HL-60 (cell line): ENCODE measurements around the gene ANLN.

Experiments
- DNase-seq, 2 experiments: peaks; one replicate each; pipeline ENCODE4 v3.0.0-alpha.2; 2010 to 2020; ENCODE audit warnings: low read depth in 1 of 2, low spot score in 1 of 2
- H3K27ac ChIP-seq: fragments of 250-450 bp; sonication (Bioruptor Pico); replicated peaks from 2 replicates; pipeline ENCODE4 v1.5.1; 2020; ENCODE audit warnings: mild to moderate bottlenecking, moderate library complexity
- H3K27me3 ChIP-seq: fragments of 250-450 bp; sonication (Bioruptor Pico); 2 replicates; pipeline ENCODE4 v1.5.1; 2021; ENCODE audit warnings: mild to moderate bottlenecking, moderate library complexity; ENCODE audit not compliant: insufficient read depth, poor library complexity, severe bottlenecking
- H3K4me3 ChIP-seq: replicated peaks from 2 replicates; pipeline ENCODE4 v1.5.1; 2011; ENCODE audit warnings: mild to moderate bottlenecking, control low read depth, low read length; ENCODE audit not compliant: insufficient read depth
- CTCF ChIP-seq: IDR thresholded peaks from one replicate; pipeline ENCODE4 v1.5.1; 2011; ENCODE audit warnings: low read length, control low read depth, inconsistent platforms; ENCODE audit not compliant: insufficient read depth
- GABPA ChIP-seq: IDR thresholded peaks from 2 replicates; pipeline ENCODE4 v1.6.1; 2012; ENCODE audit warnings: low read depth
- POLR2AphosphoS5 ChIP-seq: IDR thresholded peaks from 2 replicates; pipeline ENCODE4 v1.6.1; 2012; ENCODE audit warnings: low read depth
- SPI1 ChIP-seq: IDR thresholded peaks from 2 replicates; pipeline ENCODE4 v1.6.1; 2012; ENCODE audit warnings: low read depth, mild to moderate bottlenecking, borderline replicate concordance
- TF ChIP-seq, protein P1 (sequence below): IDR thresholded peaks from 2 replicates; pipeline ENCODE4 v1.6.1; 2012; ENCODE audit warnings: low read depth; ENCODE audit not compliant: insufficient replicate concordance

ANLN gene

DNA sequence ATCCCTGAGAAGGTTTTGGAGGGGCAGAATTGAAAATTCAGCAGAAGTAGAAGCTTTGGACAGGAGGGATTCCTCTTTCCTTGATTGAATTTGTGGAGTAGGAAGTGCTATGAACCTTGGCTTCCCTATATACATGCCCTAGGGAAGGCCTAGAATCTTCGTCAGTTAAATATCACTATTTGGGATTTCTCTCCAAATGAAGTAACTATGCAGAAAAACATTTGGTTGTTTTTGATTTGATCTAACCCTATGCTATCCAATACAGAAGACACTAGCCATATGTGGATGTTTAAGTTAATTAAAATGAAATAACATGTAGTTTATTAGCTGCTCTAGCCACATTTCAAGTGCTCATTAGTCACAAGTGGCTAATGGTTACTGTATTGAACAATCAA lies 15.7 kb downstream of the ANLN start:
- H3K27ac ChIP-seq, result no peak overlapping the region

GRCh38 chr7:36406156-36406555 lies 16.5 kb downstream of the ANLN start:
- DNase-seq, result no peak
- no peak for TF ChIP-seq SPI1
- no peak for TF ChIP-seq CTCF
- no peak for TF ChIP-seq GABPA
- TF ChIP-seq, protein P1, sequence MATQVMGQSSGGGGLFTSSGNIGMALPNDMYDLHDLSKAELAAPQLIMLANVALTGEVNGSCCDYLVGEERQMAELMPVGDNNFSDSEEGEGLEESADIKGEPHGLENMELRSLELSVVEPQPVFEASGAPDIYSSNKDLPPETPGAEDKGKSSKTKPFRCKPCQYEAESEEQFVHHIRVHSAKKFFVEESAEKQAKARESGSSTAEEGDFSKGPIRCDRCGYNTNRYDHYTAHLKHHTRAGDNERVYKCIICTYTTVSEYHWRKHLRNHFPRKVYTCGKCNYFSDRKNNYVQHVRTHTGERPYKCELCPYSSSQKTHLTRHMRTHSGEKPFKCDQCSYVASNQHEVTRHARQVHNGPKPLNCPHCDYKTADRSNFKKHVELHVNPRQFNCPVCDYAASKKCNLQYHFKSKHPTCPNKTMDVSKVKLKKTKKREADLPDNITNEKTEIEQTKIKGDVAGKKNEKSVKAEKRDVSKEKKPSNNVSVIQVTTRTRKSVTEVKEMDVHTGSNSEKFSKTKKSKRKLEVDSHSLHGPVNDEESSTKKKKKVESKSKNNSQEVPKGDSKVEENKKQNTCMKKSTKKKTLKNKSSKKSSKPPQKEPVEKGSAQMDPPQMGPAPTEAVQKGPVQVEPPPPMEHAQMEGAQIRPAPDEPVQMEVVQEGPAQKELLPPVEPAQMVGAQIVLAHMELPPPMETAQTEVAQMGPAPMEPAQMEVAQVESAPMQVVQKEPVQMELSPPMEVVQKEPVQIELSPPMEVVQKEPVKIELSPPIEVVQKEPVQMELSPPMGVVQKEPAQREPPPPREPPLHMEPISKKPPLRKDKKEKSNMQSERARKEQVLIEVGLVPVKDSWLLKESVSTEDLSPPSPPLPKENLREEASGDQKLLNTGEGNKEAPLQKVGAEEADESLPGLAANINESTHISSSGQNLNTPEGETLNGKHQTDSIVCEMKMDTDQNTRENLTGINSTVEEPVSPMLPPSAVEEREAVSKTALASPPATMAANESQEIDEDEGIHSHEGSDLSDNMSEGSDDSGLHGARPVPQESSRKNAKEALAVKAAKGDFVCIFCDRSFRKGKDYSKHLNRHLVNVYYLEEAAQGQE, result no peak
- TF ChIP-seq POLR2AphosphoS5, result no peak
- H3K27me3 ChIP-seq, result no peaks in the 10 kb centered on the region
- H3K4me3 ChIP-seq, result no peak overlapping the region
- H3K27ac ChIP-seq, result no peak overlapping the region

More for the DNA sequence above, 15.7 kb downstream of the ANLN start:
- TF ChIP-seq, protein P1, result no peak
- TF ChIP-seq CTCF (no peak), GABPA (no peak)
- DNase-seq, result no peak
- Histone ChIP-seq H3K27me3 (no peaks in the 10 kb centered on the region), H3K4me3 (no peak overlapping the region)

- Histone ChIP-seq H3K27ac (no peak overlapping the region), H3K4me3 (no peak overlapping the region), H3K27me3 (no peaks in the 10 kb centered on the region)
- DNase-seq, result no peak
- TF ChIP-seq CTCF, result no peak
- TF ChIP-seq, protein P1, result no peak
- TF ChIP-seq SPI1, result no peak
- no peak for TF ChIP-seq GABPA
- TF ChIP-seq POLR2AphosphoS5, result no peak
Observed at GRCh38 chr7:36407636-36408550, 18.2 kb downstream of the ANLN start.
